DMS79 treated with DMSO at 0.1 percent for 48 hours (cell line): Measurements from ENCODE around the gene TBX6.

Experiments
- DNase-seq: peaks from one replicate; lab custom pipeline; 2025; lab: John Stamatoyannopoulos, UW

The TBX6 gene

DNA sequence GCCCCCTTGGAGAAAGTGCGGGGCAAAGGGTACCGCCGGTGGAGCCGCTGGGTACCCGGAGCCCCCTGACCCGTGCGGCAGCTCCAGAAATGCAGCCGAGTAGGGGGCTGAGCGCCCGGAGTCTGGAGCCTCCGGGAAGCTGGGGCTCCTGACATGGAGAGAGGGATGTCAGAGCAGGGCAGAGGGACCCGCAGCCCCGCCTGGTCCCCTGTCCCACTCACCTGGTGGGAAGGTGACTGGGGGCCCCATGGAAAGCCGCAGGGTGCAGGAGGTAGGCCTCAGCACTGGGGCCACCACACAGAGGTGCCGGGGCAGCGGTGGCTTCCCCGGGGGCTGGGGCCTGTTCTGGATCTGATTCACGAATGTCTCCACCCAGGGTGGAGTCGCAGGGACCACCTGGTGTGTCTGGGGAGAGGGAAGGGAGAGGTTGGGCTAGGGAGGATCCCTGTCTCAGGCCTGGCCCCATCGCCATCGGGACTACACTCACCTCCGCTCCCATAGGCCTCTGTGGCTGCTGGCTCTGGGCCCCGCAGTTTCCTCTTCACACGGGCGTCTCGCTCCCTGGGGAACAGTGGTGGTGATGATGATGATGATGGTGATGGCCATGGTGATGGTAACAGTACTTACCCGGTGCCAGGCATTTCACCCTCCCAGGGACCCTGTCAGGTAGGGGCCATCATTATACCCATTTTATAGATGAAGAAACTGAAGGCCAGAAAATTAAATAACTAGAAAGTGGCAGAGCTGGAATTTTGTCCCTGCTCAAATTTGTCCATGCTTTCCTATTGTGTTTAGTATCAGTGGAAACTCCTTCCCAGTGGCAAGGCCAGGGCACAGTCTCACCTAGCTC, 5.2 kb downstream of the TBX6 start:
- DNase-seq = no peak

DNA sequence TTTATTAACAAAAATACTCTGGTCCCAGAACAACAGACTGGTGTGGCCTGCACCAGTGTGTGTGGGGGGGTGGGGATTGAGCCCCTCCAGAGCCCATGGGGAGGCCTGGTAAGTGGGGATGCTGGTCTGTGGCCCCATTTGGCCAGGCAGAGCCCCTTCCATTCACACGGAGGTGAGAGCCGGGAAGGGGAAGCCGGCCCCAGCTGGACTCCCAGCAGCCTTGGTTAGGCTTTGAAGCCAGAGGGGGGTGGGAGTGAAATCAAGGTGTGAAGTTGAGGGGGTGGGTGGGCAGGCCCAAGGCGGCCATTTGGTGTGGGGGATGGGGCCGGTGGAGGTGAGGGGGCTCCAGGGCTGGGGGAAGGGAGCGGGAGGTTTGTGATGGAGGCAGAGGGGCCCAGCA, 5.9 kb downstream of the TBX6 start:
- no peak for DNase-seq

DNA sequence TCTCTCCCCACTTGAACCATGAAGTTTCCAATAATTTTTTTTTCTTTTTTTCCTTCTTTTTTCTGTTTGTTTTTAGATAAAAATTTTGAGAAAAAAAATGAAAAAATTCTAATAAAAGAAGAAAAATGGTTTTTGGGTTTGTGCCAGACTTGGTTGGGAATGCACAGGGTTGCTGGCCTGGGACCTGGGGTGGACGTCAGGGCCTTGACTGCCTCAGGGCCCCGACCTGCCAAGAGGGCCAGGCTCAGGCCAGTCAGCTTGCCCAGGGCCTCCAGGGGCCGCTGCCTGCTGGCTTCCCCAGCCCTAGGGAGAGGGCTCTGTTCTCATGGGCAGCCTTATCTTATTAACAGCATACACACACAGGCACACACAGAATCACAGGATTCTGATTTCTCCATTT, 6.5 kb downstream of the TBX6 start:
- no peak for DNase-seq

DNA sequence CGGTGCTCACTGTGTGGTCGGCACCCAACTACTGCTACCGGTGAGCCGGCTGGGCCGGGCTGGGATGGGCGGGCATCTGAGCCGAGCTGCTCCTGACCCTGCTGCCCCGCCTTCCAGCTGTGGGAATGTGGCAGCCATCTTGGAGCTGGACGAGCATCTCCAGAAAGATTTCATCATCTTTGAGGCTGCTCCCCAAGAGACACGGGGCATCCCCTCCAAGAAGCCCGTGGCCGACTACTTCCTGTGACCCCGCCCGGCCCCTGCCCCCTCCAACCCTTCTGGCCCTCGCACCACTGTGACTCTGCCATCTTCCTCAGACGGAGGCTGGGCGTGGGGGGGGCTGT, 6.9 kb downstream of the TBX6 start:
- DNase-seq = no peak

DNA sequence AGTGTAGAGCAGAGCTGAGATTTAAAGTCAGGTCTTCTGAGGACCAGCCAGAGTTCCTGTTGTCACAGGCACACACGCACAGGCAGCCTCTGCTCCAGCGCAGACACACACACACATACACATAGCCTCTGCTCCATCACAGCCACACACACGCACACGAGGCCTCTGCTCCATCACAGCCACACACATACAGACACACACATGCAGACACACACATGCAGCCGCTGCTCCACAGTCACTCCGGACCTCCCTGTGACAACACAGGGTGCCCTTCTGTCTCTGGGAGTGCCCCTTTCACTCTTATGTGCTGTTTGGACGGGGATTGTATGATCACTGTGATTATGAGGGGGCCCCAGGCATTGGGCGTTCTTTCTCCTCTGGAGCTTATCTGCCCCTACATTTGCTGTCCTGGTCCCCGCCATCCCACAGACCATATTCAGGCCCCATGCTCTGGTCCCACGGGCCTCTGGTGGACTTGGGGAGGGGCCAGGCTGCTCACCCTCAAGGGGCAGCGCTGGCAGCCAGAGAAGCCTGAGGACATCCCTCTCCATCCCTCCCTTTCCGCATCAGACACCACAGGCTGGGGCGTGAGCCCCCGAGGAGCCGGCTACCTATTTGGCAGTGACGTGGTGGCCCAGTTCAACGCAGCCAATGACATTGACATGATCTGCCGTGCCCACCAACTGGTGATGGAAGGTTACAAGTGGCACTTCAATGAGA, 7.5 kb downstream of the TBX6 start:
- DNase-seq = no peak

DNA sequence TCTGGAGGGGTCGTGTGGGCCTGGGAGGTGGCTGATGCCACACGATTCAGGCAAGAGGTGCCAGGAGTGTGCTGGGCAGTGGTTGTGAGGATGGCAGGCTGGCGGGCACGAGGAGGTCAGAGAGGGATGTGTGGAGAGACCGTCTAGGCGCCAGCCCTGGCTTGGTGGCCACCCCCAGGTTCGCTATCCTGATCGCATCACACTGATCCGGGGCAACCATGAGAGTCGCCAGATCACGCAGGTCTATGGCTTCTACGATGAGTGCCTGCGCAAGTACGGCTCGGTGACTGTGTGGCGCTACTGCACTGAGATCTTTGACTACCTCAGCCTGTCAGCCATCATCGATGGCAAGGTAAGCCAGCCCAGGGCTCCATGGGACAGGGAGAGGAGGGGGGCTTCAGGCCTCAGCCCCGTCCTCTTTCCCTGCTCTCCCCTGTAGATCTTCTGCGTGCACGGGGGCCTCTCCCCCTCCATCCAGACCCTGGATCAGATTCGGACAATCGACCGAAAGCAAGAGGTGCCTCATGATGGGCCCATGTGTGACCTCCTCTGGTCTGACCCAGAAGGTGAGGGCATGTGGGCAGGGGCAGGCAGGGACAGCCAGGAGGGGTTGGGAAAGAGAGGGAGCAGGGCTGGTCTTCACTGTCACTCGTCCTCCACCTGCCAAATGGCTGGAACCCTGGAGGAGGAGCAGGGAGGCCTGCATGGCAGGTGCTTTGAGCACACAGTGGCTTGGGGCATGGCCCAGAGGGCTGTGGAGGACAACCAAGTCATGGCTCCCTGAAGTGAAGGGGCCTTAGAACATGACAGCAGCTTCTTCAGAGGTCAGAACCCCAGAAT, 8.3 kb downstream of the TBX6 start:
- no peak for DNase-seq

DNA sequence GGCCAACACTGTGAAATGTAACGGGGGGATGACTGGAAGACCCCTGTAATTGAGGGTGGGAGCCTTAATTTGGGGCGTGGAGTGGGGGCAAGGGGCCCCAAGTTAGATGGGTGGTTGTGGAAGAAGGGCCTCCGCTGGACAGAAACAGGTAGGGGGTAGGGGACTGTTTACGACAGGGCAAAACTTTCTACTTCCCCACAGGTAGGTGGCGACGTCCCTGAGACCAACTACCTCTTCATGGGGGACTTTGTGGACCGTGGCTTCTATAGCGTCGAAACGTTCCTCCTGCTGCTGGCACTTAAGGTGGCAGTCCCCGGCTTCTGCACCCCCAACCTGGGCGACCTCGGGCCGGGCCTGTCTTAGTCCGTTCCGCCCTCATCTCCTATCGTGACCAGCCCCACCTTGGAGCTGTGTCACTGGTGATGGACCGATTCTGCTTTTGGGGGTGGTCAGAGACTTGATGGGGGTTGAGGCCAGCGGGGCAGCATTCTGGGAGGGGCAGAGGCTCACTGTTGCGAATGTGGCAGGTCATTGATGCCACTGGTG, 9.1 kb downstream of the TBX6 start:
- no peak for DNase-seq

DNA sequence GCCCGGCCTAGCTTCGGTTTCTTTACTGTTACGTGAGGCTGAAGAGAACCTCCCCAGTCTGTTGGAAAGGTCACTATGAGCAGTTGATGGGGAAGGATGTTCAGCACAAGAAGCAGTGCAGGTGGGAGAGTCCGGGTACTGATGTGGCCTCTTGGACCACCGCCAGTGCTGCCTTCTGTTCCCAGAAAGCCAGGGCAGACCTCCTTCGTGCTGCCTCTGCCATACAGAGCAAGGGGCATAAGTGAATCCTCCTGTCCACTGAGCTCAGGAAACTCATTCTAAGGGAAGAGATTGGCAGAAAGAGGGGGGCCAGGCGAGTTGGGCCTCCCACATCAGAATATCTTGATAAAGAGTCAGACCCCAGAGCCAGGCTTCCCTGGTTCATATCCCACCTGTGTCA, 12.2 kb downstream of the TBX6 start:
- no peak for DNase-seq

DNA sequence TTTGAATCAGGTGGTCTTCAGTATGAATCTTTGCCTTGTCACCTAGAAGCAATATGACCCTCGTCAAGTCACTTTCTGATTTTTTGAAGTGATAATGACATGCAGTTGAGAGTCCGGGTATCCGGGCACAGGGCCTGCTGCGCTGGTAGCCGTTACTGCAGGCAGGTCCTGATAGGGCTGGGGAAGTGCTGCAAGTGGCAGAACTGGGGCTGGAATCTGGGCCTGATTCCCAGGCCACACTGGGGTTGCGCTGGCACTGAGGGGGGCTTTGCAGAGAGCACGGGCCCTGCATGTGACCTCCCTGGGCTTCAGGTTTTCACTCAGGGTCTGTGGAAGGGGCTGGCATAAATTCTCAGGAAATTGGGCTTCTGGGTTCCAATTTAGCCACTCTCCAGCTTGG, 13.0 kb downstream of the TBX6 start:
- no peak for DNase-seq

DNA sequence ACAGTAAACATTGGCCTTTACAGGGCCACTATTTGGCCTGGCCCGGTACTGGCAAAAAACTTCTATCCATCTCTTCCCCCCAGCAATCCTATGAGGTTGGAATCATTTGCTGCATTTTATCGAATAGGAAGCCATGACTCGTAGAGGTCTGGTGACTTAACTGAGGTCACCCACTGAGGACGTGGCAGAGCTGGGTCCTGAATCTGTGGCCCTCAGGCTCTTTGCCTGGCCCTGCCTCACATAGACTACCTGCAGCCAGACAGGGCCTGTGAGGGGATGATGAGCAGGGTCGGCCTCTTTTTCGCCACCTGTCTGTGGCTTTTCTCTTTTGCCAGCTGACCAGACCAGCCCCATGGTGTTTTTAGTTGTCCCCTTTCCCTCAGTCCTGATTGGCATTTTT, 14.1 kb downstream of the TBX6 start:
- DNase-seq = no peak

DNA sequence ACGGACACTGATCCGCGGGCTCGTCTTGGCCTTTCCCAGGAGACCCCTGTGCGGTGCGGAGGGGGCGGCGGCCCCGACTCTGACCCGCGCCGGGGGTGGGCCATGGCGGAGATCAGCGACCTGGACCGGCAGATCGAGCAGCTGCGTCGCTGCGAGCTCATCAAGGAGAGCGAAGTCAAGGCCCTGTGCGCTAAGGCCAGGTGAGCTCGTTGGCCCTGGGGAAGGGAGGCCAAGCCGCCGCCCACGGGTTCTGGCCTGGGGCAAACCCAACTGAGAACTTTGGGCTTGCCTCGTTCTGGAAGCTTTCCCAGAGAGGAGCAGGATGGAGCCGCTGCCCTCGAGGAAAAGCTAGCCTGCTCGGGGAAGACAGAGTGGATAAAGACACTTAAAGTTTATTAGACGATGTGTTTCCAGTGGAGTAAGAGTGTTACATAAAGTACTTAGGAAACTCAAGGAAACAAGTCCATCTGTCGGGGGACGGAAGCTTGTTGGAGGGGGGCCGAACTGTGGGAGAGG, 15.4 kb downstream of the TBX6 start:
- no peak for DNase-seq

DNA sequence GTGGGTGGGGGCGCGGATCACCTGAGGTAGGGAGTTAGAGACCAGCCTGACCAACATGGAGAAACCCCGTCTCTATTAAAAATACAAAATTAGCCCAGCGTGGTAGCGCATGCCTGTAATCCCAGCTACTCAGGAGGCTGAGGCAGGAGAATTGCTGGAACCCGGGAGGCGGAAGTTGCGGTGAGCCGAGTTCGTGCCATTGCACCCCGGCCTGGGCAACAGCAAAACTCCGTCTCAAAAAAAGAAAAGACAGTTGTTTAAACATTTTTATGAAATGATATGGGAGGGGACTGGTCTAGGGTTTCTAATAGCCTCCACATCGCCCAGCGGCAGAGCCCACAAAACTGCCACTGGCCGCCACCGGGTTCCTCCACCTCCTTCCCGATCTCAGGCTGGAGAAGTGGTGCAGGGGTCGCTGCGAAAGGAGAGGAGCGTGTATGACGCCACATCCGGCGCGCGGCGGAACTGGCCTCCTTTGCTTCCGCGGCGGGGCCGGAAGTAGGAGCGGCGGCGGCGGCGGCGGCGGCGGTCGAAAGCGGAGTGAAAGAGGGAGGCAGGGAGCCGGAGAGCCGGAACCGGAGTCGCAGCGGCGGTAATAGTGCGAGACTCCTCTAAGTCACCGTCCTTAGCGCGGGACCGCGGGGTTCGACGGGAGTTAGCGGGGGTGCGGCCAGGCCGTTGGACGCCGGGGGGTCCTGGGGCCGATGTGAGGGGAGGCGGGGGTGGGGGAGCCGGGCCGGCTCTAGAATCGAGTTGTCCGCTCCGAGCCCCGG, 16.0 kb downstream of the TBX6 start, which contains the start of gene PPP4C:
TSS of gene PPP4C (plus strand) at position 492 of the 773 bp plus-strand sequence. CDS start 384 bp downstream, outside the sequence.
- peak; percentile 88 for DNase-seq

DNA sequence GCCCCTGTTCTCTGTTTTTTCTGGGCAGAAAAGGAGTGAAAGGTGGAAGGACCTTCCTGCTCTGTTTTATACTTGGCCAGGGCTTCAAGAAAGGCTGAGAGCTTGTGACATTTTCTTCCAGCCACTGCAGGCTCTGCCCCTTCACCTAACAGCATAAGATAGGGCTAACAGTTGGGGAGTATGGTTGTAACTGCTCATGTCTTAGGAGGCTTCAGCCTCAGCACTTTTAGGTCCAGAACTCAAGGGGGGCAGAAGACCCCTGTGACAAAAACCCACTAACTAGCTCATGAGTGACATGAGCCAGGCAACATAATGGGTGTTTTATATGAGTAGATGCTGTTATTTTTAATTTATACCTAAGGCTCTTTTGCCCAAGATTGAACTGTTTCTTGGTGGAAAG, 21.2 kb downstream of the TBX6 start:
- DNase-seq = no peak

DNA sequence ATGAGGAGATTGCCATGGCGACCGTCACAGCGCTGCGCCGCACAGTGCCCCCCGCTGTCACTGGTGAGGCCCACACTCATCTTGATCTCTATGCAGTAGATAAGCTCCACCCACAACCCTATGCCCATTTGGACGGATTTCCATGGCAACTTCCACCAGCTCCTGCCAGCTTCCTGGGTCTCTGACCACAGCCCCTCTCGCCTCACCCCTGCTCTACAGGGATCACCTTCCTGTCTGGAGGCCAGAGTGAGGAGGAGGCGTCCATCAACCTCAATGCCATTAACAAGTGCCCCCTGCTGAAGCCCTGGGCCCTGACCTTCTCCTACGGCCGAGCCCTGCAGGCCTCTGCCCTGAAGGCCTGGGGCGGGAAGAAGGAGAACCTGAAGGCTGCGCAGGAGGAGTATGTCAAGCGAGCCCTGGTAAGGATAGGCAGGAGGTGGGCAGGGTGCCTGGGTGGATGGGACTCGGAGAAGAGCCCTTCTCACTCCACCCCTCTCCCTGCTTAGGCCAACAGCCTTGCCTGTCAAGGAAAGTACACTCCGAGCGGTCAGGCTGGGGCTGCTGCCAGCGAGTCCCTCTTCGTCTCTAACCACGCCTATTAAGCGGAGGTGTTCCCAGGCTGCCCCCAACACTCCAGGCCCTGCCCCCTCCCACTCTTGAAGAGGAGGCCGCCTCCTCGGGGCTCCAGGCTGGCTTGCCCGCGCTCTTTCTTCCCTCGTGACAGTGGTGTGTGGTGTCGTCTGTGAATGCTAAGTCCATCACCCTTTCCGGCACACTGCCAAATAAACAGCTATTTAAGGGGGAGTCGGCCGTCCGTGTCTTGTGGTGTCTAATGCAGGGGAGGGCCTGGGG, 21.9 kb downstream of the TBX6 start:
- DNase-seq = no peak

DNA sequence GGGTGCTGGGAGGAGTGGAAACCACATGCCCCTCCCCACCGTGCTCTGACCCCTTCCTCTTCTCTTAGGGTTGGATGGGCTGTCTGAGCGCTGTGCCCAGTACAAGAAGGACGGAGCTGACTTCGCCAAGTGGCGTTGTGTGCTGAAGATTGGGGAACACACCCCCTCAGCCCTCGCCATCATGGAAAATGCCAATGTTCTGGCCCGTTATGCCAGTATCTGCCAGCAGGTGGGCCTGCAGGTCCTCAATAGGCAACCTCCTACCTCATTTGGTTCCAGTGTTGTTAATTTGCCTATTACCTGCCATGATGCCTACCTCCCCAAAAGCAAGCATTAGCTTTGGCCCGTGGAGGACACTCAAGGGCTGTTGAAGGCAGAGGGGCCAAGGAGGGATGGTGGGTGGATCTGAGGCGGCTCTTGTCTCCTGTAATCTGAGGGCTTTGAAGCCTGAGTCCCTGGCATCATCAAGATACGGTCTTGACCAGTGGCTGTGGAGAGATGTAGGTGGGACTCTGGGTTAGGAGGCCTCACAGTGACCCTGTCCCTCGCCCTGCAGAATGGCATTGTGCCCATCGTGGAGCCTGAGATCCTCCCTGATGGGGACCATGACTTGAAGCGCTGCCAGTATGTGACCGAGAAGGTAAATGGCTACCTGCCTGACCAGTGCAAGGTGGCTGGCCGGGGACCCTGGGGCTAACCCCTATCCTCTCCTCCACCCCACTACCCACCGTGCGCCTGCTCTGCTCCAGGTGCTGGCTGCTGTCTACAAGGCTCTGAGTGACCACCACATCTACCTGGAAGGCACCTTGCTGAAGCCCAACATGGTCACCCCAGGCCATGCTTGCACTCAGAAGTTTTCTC, 22.7 kb downstream of the TBX6 start:
- no peak for DNase-seq

DNA sequence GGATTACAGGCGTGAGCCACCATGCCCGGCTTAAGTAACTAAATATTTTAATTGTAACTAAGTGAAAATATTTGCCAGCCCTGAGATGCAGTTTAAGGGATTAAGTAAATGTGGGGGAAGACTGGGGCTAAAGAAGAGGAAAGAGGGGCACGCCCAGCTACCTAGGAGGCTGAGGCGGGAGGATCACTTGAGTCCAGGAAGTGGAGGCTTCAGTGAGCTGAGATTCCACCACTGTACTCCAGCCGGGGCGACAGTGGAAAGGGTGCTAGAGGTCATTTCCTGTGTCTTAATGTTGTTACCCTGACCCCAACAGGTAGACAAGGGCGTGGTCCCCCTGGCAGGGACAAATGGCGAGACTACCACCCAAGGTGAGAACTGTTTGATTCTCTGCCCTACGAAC, 23.4 kb downstream of the TBX6 start:
- no peak for DNase-seq

DNA sequence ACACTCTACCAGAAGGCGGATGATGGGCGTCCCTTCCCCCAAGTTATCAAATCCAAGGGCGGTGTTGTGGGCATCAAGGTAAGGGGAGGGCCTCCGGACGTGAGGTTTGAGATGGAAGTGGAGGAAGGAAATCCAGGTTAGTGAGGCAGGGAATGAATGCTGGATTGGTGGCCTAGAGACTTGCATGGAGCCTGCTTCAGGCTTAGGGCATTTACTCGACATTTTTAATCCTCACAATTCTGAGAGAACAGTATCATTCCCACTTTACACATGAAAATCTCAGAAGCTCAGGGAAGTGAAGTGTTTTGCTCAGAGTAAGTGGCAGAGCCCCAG, 24.2 kb downstream of the TBX6 start:
- DNase-seq = no peak

DNA sequence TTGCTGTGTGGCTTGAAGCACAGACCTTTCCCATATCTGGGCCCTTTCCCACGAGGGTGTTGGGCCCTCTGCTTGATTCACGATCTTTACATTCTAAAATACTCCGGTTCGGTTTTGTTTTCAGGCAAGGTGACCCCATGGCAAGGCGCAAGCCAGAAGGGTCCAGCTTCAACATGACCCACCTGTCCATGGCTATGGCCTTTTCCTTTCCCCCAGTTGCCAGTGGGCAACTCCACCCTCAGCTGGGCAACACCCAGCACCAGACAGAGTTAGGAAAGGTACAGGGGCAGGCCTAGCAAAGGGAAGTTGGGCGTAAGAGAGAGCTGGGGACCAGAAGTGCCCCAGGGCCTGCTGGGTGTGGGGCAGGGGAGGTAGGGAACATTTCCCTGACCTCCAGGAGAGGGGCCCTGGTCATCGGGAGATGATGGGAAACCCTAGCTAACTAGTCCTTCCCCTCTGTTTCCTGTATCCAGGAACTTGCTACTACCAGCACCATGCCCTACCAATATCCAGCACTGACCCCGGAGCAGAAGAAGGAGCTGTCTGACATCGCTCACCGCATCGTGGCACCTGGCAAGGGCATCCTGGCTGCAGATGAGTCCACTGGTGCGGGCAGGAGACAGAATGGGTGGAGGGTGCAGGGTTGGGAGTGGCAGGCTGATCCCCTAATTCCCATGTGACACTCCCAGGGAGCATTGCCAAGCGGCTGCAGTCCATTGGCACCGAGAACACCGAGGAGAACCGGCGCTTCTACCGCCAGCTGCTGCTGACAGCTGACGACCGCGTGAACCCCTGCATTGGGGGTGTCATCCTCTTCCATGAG, 24.8 kb downstream of the TBX6 start:
- no peak for DNase-seq
